Coronary artery (tissue), 2 donors: ENCODE results near the gene MRPL39.
"Not testable (repeated sequence)": the region's sequence is repeated elsewhere in the genome, so short reads cannot be mapped to it uniquely, and the experiment has no call there.

Experiments
- DNase-seq: peaks from one replicate; pipeline ENCODE4 v3.0.0-alpha.2; 2017; ENCODE audit warnings: low spot score
- H3K27ac ChIP-seq, 2 donors: fragments of 200-600 bp; sonication (generic); one replicate each; pipeline ENCODE4 v1.5.1; 2016 to 2019
- H3K4me3 ChIP-seq: fragments of 200-600 bp; sonication (generic); 2 replicates; pipeline ENCODE4 v1.5.1; 2016; ENCODE audit warnings: mild to moderate bottlenecking, moderate library complexity
- TF ChIP-seq, protein P1 (sequence below): fragments of 200-600 bp; sonication (generic); IDR thresholded peaks from one replicate; pipeline ENCODE4 v1.5.1; 2019; ENCODE audit warnings: antibody characterized with exemption

Gene MRPL39

DNA sequence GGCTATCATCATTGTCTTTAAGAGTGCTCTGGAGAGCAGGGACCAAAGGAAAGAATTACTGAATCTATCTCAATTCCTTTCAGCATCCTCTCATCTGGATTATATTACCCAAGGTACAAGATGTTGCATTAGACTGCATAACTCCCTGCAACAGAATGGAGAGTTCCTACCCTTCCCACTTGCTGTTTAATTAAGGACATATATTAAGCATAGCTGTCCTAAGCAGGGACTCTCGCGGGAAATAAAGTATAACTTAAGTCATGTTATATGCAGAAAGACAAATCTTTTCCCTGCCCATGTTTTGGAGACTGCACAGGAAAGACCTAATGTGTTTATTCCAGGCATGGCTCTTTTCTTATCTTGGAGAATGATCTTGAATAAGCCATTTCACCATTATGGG is 25.0 kb upstream of the MRPL39 start:
- DNase-seq: no peak
- H3K4me3 ChIP-seq: no peak overlapping the region
- H3K27ac ChIP-seq: no peak overlapping the region
- TF ChIP-seq, protein P1, sequence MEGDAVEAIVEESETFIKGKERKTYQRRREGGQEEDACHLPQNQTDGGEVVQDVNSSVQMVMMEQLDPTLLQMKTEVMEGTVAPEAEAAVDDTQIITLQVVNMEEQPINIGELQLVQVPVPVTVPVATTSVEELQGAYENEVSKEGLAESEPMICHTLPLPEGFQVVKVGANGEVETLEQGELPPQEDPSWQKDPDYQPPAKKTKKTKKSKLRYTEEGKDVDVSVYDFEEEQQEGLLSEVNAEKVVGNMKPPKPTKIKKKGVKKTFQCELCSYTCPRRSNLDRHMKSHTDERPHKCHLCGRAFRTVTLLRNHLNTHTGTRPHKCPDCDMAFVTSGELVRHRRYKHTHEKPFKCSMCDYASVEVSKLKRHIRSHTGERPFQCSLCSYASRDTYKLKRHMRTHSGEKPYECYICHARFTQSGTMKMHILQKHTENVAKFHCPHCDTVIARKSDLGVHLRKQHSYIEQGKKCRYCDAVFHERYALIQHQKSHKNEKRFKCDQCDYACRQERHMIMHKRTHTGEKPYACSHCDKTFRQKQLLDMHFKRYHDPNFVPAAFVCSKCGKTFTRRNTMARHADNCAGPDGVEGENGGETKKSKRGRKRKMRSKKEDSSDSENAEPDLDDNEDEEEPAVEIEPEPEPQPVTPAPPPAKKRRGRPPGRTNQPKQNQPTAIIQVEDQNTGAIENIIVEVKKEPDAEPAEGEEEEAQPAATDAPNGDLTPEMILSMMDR: no peak

DNA sequence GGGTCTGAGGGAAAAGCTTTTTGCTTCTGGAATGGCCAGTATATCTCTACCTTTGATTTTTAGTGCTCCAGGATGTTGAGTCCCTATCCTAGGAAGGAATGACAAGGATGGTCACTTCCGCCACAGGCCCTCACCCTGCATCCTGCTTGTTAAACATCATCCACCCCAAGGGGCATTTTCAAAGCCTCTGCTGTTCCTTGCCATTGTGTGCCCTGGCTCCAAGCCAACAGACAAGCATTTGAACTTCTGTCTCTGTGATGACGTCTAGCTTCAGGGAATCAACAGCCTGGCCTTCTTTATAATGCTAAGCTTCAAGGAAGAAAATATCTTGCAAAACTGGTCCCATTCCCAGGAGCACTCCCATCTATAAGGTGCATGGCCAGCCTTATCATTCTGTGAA is 19.5 kb upstream of the MRPL39 start:
- no peak overlapping the region for H3K4me3 ChIP-seq
- TF ChIP-seq, protein P1: no peak
- no peak for DNase-seq
- peak overlapping the region in 1 of 2 donors; percentile 22 for H3K27ac ChIP-seq

DNA sequence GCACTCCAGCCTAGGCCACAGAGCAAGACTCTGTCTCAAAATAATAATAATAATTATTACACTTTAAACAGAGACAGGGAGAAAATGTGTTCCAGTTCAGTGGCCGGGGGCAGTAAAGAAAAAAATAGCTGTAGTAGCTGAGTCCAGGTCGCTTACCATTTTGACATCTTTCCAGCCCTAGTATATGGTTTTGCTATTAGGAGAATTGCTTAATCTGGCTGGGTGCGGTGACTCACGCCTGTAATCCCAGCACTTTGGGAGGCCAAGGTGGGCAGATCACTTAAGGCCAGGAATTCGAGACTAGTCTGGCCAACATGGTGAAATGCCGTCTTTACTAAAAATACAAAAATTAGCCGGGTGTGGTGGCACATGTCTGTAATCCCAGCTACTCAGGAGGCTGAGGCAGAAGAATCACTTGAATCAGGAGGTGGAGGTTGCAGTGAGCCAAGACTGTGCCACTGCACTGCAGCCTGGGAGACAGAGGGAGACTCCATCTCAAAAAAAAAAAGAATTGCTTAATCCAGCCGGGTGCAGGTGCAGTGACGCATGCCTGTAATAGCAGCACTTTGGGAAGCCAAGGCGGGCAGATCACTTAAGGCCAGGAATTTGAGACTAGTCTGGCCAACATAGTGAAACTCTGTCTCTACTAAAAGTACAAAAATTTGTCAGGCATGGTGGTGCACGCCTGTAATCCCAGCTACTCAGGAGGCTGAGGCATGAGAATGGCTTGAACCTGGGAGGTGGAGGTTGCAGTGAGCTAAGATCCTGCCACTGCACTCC is 18.7 kb upstream of the MRPL39 start:
- not testable (repeated sequence) for H3K27ac ChIP-seq, H3K4me3 ChIP-seq, DNase-seq

DNA sequence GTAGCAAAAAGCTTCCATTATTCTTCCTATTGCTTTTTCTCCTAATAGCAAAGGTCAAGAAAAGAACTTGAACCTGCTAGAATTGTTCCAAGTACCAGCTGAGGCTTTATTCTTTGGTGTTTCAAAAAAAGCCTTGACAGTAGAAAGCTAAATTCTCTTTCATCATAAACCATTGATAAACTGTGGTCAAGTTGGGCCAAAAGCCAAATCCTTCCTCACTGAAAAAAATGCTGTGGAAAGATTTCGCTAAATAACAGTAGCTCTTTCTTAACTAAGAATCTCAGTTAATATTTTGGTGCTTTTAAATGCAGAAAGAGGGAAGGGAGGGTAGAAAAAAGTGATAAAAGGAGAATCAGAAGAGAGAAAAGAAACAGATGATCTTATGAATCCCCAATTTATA is 17.8 kb upstream of the MRPL39 start:
- TF ChIP-seq, protein P1: no peak
- DNase-seq: no peak
- no peak overlapping the region for H3K4me3 ChIP-seq
- H3K27ac ChIP-seq: no peak overlapping the region

DNA sequence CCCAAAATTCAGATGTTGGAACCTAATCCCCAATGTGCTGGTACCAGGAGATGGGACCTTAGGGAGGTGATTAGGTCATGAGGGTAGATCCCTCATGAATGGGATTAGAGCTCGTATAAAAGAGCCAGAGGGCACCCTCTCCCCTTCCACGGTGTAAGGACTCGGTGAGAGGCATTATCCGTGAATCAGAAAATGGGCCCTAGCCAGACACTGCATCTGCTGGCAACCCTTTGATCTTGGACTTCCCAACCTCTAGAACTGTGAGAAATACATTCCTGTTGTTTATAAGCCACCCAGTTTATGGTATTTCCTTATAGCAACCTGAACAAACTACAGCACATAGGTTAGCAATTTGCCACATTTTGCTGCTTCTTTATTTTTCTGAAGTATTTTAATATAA is 17.2 kb upstream of the MRPL39 start:
- TF ChIP-seq, protein P1: no peak
- Histone ChIP-seq H3K27ac (no peak overlapping the region), H3K4me3 (no peak overlapping the region)
- DNase-seq: no peak

DNA sequence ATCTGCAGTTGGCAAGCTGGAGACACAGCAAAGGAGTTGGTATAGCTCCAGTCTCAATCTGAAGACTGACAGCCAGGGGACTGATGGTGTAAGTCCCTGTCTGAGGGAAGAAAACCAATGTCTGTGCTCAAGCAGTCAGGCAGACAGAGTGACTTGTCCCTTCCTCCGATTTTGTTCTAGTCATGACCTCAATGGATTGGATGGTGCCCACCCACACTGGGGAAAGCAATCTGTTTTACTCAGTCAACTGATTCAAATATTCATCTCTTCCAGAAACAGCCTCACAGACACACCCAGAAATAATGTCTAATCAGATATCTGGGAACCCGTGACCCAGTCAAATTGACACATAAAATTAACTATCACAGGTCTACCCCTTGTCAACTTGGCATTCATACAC is 11.9 kb upstream of the MRPL39 start:
- H3K4me3 ChIP-seq: no peak overlapping the region
- TF ChIP-seq, protein P1: no peak
- H3K27ac ChIP-seq: no peak overlapping the region
- DNase-seq: no peak

DNA sequence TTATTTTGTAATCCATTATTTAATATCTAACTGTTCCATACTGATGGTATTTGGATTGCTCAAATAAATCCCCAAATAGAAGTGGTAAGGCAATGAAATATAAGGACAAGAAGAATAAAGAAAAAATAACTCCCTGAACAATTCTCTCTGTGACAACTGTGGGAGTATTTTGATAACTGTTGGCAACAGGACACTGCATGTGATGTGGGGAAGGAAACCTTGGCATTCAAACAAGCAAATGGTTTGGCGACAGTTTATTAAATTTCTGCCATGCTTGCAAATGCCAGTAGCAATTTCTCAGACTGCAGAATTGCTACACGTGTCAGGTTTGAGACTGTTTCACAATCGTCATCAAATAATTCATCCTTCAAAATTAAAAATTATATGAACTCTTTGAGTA is 8.6 kb upstream of the MRPL39 start:
- TF ChIP-seq, protein P1: no peak
- Histone ChIP-seq H3K27ac (no peak overlapping the region), H3K4me3 (no peak overlapping the region)
- DNase-seq: no peak
